ENCODE results near the gene PDE4D.
"Not testable (repeated sequence)": the region's sequence is repeated elsewhere in the genome, so short reads cannot be mapped to it uniquely, and the experiment has no call there.

The PDE4D gene

DNA sequence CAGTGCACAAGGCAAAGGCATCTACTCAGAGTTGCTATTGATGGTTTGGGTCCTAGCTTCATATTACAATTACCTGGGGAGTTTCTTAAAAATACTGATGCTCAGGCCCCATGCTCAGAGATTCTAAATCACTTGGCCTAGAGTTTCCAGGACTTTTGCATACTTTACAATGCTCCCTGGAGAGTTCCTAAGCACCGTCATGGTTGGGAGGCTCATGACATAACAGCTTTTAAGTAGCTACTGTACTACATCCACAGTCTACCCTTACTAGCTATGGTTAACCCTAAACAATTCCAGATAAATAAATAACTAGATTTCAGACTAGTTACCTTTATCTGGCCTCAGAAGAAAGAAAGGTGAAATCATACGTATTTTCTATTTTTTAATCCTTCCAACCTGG is 414.4 kb downstream of the PDE4D start:
- H3K27ac ChIP-seq = no peak overlapping the region
- TF ChIP-seq Cebpa-rat (IDR thresholded peaks at IDR 0.05) = no peak
- no peaks in the 10 kb centered on the region for H3K9me3 ChIP-seq
- no peak overlapping the region for H3K4me3 ChIP-seq
- H3K9ac ChIP-seq = no peak overlapping the region
- no peaks in the 10 kb centered on the region for H3K36me3 ChIP-seq
- H3K4me2 ChIP-seq = no peak overlapping the region
- H3K4me1 ChIP-seq = no peaks in the 10 kb centered on the region
- no peaks in the 10 kb centered on the region for H4K20me1 ChIP-seq
- no peaks in the 10 kb centered on the region for H3K27me3 ChIP-seq

- Histone ChIP-seq H3K9ac (no peak overlapping the region), H3K9me3 (no peaks in the 10 kb centered on the region), H3K27ac (no peak overlapping the region), H3K4me1 (no peaks in the 10 kb centered on the region), H4K20me1 (no peaks in the 10 kb centered on the region), H3K27me3 (no peaks in the 10 kb centered on the region), H3K36me3 (no peaks in the 10 kb centered on the region), H3K4me2 (no peak overlapping the region), H3K4me3 (no peak overlapping the region)
- TF ChIP-seq Cebpa-rat (IDR thresholded peaks at IDR 0.05) = no peak
Measured at GRCh38 chr5:59474324-59474723, 419.2 kb downstream of the PDE4D start.

DNA sequence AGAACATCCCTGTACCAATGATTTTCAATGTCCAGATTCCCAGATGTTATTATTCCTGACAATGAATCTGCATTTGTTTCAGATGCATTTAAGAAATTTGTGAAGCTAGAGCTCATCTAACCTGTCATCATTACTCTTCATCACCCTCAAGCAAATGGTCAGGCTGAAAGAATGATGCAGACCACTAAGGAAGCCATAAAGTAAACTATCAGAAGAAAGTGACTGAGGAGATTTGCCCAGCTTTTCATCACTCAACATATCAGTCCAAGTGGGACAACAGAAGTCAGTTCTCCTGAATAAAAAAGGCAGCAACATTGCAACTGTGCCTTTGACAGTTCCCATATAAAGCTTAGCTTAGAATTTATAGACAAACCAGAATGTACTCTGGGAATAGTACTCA is 419.9 kb downstream of the PDE4D start:
- H3K9me3 ChIP-seq = no peaks in the 10 kb centered on the region
- no peaks in the 10 kb centered on the region for H3K36me3 ChIP-seq
- H3K4me2 ChIP-seq = no peak overlapping the region
- no peak overlapping the region for H3K4me3 ChIP-seq
- no peaks in the 10 kb centered on the region for H3K4me1 ChIP-seq
- H3K9ac ChIP-seq = no peak overlapping the region
- TF ChIP-seq Cebpa-rat (IDR thresholded peaks at IDR 0.05) = no peak
- H3K27ac ChIP-seq = no peak overlapping the region
- H4K20me1 ChIP-seq = no peaks in the 10 kb centered on the region
- H3K27me3 ChIP-seq = no peaks in the 10 kb centered on the region

DNA sequence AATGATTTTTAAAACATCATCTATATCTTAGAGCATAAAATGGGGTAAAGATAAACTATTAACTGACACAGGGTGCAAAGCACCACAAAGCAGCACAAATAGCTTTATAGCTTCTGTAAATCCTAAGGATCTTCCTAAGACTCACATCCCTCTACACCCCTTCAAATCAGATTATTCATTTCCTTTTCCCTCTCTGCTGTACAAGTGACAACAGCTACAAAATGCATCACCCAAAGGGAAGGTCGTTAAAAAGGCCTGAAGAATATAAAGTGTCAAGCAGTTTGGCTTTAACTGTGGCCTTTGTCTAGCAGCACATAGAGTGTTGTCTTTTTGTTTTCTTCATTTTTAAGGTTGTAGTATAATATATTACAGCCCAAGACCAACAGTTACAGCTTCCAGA is 422.1 kb downstream of the PDE4D start:
- no peak for TF ChIP-seq Cebpa-rat (IDR thresholded peaks at IDR 0.05)
- Histone ChIP-seq H3K4me2 (no peak overlapping the region), H3K27ac (no peak overlapping the region), H4K20me1 (no peaks in the 10 kb centered on the region), H3K36me3 (no peaks in the 10 kb centered on the region), H3K9ac (no peak overlapping the region), H3K4me1 (no peaks in the 10 kb centered on the region), H3K27me3 (no peaks in the 10 kb centered on the region), H3K4me3 (no peak overlapping the region), H3K9me3 (no peaks in the 10 kb centered on the region)

GRCh38 chr5:59467969-59468368 is 425.6 kb downstream of the PDE4D start:
- Histone ChIP-seq H3K4me3 (no peak overlapping the region), H3K4me1 (no peaks in the 10 kb centered on the region), H3K9me3 (no peaks in the 10 kb centered on the region), H3K36me3 (no peaks in the 10 kb centered on the region), H4K20me1 (no peaks in the 10 kb centered on the region), H3K9ac (no peak overlapping the region), H3K27me3 (no peaks in the 10 kb centered on the region), H3K27ac (no peak overlapping the region), H3K4me2 (no peak overlapping the region)
- TF ChIP-seq Cebpa-rat (IDR thresholded peaks at IDR 0.05) = no peak

GRCh38 chr5:59466271-59466670 is 427.3 kb downstream of the PDE4D start:
- Histone ChIP-seq H3K36me3 (no peaks in the 10 kb centered on the region), H3K4me3 (no peak overlapping the region), H3K9me3 (no peaks in the 10 kb centered on the region), H3K27me3 (no peaks in the 10 kb centered on the region), H3K4me2 (no peak overlapping the region), H4K20me1 (no peaks in the 10 kb centered on the region), H3K9ac (no peak overlapping the region), H3K4me1 (no peaks in the 10 kb centered on the region), H3K27ac (no peak overlapping the region)
- TF ChIP-seq Cebpa-rat (IDR thresholded peaks at IDR 0.05) = no peak

DNA sequence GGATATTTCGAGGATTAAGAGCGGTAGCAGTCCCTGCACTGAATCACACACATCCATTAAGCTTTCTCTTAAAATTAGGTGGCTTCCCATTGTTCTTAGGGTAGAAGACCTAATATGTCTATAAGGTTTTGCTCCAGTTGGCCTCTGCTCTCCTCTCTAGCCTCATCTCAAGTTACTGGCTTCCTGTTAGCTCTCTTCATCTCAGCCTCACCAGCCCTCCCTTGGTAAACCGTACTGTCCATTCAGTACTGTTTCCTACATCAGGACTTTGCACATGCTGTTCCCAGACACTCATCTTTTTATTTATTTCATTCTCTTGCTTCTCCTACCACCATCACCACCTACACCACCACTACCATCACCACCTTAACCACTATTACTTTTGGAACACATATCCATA is 428.6 kb downstream of the PDE4D start:
- Histone ChIP-seq H3K9me3 (no peaks in the 10 kb centered on the region), H3K27me3 (no peaks in the 10 kb centered on the region), H3K36me3 (no peaks in the 10 kb centered on the region), H4K20me1 (no peaks in the 10 kb centered on the region), H3K27ac (no peak overlapping the region), H3K9ac (no peak overlapping the region), H3K4me2 (no peak overlapping the region), H3K4me1 (no peaks in the 10 kb centered on the region), H3K4me3 (no peak overlapping the region)
- TF ChIP-seq Cebpa-rat (IDR thresholded peaks at IDR 0.05) = no peak

DNA sequence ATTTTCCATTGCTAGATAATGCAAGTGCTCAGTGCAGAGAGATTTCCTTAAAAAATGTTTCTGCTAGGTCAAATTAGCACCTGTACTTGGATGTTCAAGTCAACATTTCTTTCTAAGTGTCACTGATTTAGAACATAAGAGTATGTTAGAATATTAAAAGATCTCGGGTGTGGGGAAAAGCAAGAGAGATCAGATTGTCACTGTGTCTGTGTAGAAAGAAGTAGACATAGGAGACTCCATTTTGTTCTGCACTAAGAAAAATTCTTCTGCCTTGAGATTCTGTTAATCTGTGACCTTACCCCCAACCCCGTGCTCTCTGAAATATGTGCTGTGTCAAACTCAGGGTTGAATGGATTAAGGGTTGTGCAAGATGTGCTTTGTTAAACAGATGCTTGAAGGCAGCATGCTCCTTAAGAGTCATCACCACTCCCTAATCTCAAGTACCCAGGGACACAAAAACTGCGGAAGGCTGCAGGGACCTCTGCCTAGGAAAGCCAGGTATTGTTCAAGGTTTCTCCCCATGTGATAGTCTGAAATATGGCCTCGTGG is 429.8 kb downstream of the PDE4D start:
- H3K4me2 ChIP-seq, H3K9ac ChIP-seq, H3K4me3 ChIP-seq, H3K36me3 ChIP-seq, H4K20me1 ChIP-seq, H3K27me3 ChIP-seq, H3K4me1 ChIP-seq, H3K27ac ChIP-seq, H3K9me3 ChIP-seq: not testable (repeated sequence)

DNA sequence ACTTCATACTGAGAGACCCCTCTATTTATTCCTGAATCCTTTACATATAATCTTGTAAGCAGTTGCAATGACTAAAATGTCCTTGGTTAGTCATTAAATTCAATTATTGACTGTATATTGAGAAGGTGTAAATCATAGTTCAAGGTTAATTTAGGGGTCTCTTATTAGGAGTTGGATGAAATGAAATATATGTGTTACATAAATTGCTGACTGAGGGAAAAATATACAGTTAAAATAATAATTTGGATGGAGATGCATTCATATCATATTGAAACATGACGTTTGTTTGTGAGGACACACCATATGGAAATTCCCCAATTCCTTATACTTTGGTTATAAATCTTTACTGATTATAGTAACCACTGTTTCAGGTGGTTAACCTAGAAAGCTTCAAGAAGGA is 430.6 kb downstream of the PDE4D start:
- no peaks in the 10 kb centered on the region for H3K4me1 ChIP-seq
- no peak for TF ChIP-seq Cebpa-rat (IDR thresholded peaks at IDR 0.05)
- no peak overlapping the region for H3K4me2 ChIP-seq
- H3K9ac ChIP-seq = no peak overlapping the region
- no peaks in the 10 kb centered on the region for H3K27me3 ChIP-seq
- no peak overlapping the region for H3K4me3 ChIP-seq
- H3K36me3 ChIP-seq = no peaks in the 10 kb centered on the region
- no peaks in the 10 kb centered on the region for H4K20me1 ChIP-seq
- no peaks in the 10 kb centered on the region for H3K9me3 ChIP-seq
- no peak overlapping the region for H3K27ac ChIP-seq

DNA sequence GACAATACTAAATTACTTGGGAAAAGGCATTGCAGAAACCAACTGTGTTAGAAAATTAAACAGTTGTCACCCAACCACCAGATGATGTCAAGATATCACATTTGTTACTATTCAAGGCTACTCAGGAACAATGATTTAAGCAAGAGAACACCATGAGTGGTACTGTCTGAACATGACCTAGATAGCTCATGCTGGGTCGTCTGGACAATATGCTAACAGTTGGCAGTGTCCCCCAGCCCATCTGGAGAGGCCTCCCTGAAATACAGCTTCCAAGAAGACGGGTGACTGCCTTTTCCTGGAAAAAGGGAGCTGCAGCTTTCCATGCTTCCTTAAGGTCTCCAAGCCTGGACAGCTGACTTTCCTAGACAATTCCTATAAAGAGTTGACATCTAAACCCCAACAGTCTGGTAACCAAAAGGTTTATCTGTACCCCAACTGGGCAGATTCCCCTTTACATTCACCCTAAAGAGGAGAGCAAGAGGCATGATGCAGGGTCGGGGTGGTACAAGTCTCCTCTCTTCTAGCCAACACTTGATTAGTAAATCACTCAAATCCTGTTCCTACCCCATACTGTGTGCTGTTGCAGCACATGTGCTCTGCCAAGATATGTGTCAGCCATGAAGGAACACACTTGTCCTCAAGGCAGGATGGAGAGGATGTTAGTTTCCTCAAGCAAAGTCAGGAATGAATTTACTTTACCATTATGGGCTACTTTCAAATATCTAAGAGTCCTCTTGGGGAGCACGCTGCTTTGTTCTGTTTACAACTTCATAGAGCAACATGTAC is 433.0 kb downstream of the PDE4D start:
- no peaks in the 10 kb centered on the region for H3K27me3 ChIP-seq
- H3K4me2 ChIP-seq = no peak overlapping the region
- H3K4me3 ChIP-seq = no peak overlapping the region
- TF ChIP-seq Cebpa-rat (IDR thresholded peaks at IDR 0.05) = no peak
- no peaks in the 10 kb centered on the region for H3K4me1 ChIP-seq
- no peaks in the 10 kb centered on the region for H3K36me3 ChIP-seq
- H3K9ac ChIP-seq = no peak overlapping the region
- no peaks in the 10 kb centered on the region for H4K20me1 ChIP-seq
- H3K9me3 ChIP-seq = peaks cover 3% of the 10 kb centered on the region; the same call in 1 of the 2 replicates
- H3K27ac ChIP-seq = no peak overlapping the region
